OCI-LY3 (cell line): ENCODE measurements around the gene RAF1.

Experiments used
- H2AFZ ChIP-seq: fragments of 200-600, 300-600 bp; shearing (Covaris generic); 2 replicates; pipeline ENCODE4 v1.6.0; 2014; ENCODE audit warnings: antibody characterized with exemption, low read depth, low read length
- H3K27ac ChIP-seq: fragments of 200-600, 300-600 bp; sonication (generic); 2 replicates; pipeline ENCODE4 v1.5.1; 2014; ENCODE audit warnings: mild to moderate bottlenecking, low read length, moderate library complexity, mixed read lengths
- H3K27me3 ChIP-seq: fragments of 200-600, 300-600 bp; sonication (generic); 2 replicates; pipeline ENCODE4 v1.6.1; 2014; ENCODE audit warnings: low read depth, low read length, mixed read lengths
- H3K36me3 ChIP-seq: fragments of 200-600, 300-600 bp; sonication (generic); replicated peaks from 2 replicates; pipeline ENCODE3; 2014; ENCODE audit warnings: low read depth, low read length, mixed read lengths
- H3K4me1 ChIP-seq: fragments of 300-600, 200-600 bp; sonication (generic); 2 replicates; pipeline ENCODE4 v1.6.1; 2014; ENCODE audit warnings: low read length, mixed read lengths
- H3K4me2 ChIP-seq: fragments of 200-600, 300-600 bp; sonication (generic); 2 replicates; pipeline ENCODE4 v1.6.1; 2014; ENCODE audit warnings: low read length, mixed read lengths
- H3K4me3 ChIP-seq: fragments of 300-600, 200-600 bp; sonication (generic); 2 replicates; pipeline ENCODE4 v1.5.1; 2014; ENCODE audit warnings: antibody characterized with exemption, mild to moderate bottlenecking, low read length, moderate library complexity
- H3K79me2 ChIP-seq: fragments of 300-600, 200-600 bp; shearing (Covaris generic); 2 replicates; pipeline ENCODE4 v1.6.1; 2014; ENCODE audit warnings: mild to moderate bottlenecking, low read length, mixed read lengths
- H3K9ac ChIP-seq: fragments of 300-600, 200-600 bp; shearing (Covaris generic); 2 replicates; pipeline ENCODE4 v1.6.0; 2014; ENCODE audit warnings: mild to moderate bottlenecking, low read length, moderate library complexity
- H3K9me3 ChIP-seq: fragments of 200-600, 300-600 bp; shearing (Covaris generic); 2 replicates; pipeline ENCODE4 v1.6.1; 2014; ENCODE audit warnings: low read length, mixed read lengths; ENCODE audit not compliant: insufficient read depth
- H4K20me1 ChIP-seq: fragments of 200-600, 300-600 bp; sonication (generic); 2 replicates; pipeline ENCODE4 v1.6.1; 2016; ENCODE audit warnings: low read length, mixed read lengths; ENCODE audit not compliant: insufficient read depth
- EZH2phosphoT487 ChIP-seq: fragments of 200-600 bp; shearing (Covaris generic); IDR thresholded peaks from 2 replicates; pipeline ENCODE4 v1.6.1; 2018; ENCODE audit warnings: antibody characterized with exemption, mixed run types, low read depth
- TF ChIP-seq, protein P1 (sequence below): fragments of 200-600, 300-600 bp; sonication (generic); IDR thresholded peaks from 2 replicates; pipeline ENCODE4 v1.5.1; 2014; ENCODE audit warnings: antibody characterized with exemption, low read length, low read depth

Gene RAF1

DNA sequence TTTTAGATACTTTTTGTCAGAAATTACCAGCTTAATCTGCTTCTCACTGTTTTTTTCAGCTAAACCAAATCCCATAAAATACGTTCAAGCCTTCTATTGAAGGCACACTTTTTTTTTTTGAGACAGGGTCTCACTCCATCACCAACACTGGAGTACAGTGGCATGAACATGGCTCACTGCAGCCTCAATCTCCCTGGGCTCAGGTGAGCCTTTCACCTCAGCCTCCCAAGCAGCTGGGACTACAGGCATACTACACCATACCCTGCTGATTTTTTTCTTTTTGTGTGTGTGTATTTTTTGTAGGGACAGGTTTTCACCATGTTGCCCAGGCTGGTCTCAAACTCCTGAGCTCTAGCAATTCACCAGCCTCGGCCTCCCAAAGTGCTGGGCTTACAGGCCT is 3.7 kb downstream of the RAF1 start:
- peaks cover 12% of the 10 kb centered on the region for H3K4me1 ChIP-seq
- TF ChIP-seq EZH2phosphoT487, result no peak
- TF ChIP-seq, protein P1, sequence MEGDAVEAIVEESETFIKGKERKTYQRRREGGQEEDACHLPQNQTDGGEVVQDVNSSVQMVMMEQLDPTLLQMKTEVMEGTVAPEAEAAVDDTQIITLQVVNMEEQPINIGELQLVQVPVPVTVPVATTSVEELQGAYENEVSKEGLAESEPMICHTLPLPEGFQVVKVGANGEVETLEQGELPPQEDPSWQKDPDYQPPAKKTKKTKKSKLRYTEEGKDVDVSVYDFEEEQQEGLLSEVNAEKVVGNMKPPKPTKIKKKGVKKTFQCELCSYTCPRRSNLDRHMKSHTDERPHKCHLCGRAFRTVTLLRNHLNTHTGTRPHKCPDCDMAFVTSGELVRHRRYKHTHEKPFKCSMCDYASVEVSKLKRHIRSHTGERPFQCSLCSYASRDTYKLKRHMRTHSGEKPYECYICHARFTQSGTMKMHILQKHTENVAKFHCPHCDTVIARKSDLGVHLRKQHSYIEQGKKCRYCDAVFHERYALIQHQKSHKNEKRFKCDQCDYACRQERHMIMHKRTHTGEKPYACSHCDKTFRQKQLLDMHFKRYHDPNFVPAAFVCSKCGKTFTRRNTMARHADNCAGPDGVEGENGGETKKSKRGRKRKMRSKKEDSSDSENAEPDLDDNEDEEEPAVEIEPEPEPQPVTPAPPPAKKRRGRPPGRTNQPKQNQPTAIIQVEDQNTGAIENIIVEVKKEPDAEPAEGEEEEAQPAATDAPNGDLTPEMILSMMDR, result no peak
- no peak overlapping the region for H2AFZ ChIP-seq
- no peaks in the 10 kb centered on the region for H3K9me3 ChIP-seq
- no peak overlapping the region for H3K4me3 ChIP-seq
- peaks cover 7% of the 10 kb centered on the region for H3K36me3 ChIP-seq
- H3K79me2 ChIP-seq, result peaks cover 87% of the 10 kb centered on the region
- H3K9ac ChIP-seq, result no peak overlapping the region
- no peaks in the 10 kb centered on the region for H3K27me3 ChIP-seq
- peaks cover 75% of the 10 kb centered on the region for H4K20me1 ChIP-seq
- no peak overlapping the region for H3K27ac ChIP-seq
- H3K4me2 ChIP-seq, result no peak overlapping the region

DNA sequence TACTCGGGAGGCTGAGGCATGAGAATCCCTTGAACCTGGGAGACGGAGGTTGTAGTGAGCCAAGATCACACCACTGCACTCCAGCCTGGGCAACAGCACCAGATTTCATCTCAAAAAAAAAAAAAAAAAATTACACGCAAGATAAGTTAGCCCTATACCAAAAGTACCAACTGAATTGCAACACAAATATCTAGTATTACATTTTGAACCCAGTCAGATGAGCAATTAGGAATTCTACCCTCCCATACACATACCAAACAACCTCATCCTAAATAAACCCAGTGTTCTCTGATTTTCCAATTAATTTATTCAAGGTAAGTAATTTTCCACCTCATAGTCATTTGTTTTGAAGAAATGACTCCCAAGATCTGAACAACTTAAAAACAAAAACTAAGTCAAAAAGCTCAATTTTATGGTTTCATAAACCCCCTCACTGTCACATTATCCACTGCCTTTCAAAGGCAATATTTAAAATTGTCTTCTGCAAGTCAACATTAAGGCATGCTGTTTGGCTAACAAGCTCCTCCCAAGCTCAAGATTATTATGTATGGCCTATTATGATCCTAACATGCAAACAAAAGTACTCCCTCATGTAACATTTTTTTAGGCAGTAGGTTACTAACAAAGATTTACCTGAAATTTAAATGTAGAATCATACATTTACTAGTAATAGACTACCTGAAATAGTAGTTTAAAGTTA is 4.5 kb downstream of the RAF1 start:
- peaks cover 7% of the 10 kb centered on the region for H3K36me3 ChIP-seq
- no peak overlapping the region for H3K27ac ChIP-seq
- TF ChIP-seq, protein P1, result no peak
- no peak for TF ChIP-seq EZH2phosphoT487
- H3K4me1 ChIP-seq, result peaks cover 10% of the 10 kb centered on the region
- H3K4me3 ChIP-seq, result no peak overlapping the region
- no peaks in the 10 kb centered on the region for H3K27me3 ChIP-seq
- H3K4me2 ChIP-seq, result no peak overlapping the region
- no peaks in the 10 kb centered on the region for H3K9me3 ChIP-seq
- peaks cover 82% of the 10 kb centered on the region for H4K20me1 ChIP-seq
- H3K79me2 ChIP-seq, result peaks cover 94% of the 10 kb centered on the region
- H2AFZ ChIP-seq, result no peak overlapping the region
- no peak overlapping the region for H3K9ac ChIP-seq

DNA sequence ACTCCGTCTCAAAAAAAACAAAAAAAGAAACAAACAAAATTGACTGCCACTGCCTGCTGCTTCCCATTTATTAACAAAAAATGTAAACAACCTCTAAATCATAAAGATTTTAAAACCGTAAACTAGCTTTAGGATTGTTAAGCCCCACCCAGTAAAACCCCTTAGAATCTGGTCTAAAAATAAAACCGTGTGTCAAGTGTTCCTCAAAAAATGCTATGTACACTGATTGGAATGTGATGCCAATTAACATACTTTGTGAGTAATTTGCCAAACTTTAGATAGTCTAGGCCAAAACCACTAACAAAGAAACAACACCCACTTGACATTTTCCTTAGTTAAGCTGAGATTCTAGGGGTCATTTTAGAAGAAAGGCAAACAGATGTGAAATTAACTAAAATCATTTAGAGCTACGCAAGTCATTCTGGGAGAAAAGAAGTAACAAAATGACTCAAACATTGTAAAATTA is 5.3 kb downstream of the RAF1 start:
- H2AFZ ChIP-seq, result no peak overlapping the region
- peak overlapping the region; percentile 1; the same call in 1 of the 2 replicates for H3K4me2 ChIP-seq
- H3K79me2 ChIP-seq, result peaks cover 100% of the 10 kb centered on the region
- H3K4me1 ChIP-seq, result peaks cover 10% of the 10 kb centered on the region
- no peak overlapping the region for H3K4me3 ChIP-seq
- H3K27me3 ChIP-seq, result no peaks in the 10 kb centered on the region
- H4K20me1 ChIP-seq, result peaks cover 90% of the 10 kb centered on the region
- no peaks in the 10 kb centered on the region for H3K9me3 ChIP-seq
- no peak overlapping the region for H3K9ac ChIP-seq
- no peak for TF ChIP-seq EZH2phosphoT487
- TF ChIP-seq, protein P1, result no peak
- peaks cover 7% of the 10 kb centered on the region for H3K36me3 ChIP-seq
- H3K27ac ChIP-seq, result no peak overlapping the region

DNA sequence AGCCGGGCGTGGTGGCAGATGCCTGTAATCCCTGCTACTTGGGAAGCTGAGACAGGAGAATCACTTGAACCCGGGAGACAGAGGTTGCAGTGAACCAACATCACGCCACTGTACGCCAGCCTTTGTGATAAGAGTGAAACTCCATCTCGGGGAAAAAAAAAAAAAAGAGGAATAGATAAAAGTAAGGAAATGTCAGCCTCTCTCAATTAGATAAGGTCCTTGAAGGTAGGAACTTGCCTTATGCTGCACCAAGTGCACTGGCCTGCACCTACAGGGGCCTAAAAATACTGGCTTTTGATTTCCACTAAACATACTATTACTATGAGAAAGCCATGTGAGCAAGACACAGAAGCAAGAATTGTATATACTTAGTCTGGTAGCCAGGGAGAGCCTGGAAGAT is 7.1 kb downstream of the RAF1 start:
- Histone ChIP-seq H3K36me3 (peaks cover 7% of the 10 kb centered on the region), H3K4me2 (no peak overlapping the region), H3K4me1 (peaks cover 8% of the 10 kb centered on the region), H3K79me2 (peaks cover 100% of the 10 kb centered on the region), H2AFZ (no peak overlapping the region), H4K20me1 (peaks cover 93% of the 10 kb centered on the region), H3K9ac (no peak overlapping the region), H3K27ac (no peak overlapping the region), H3K27me3 (no peaks in the 10 kb centered on the region), H3K4me3 (no peak overlapping the region), H3K9me3 (no peaks in the 10 kb centered on the region)
- no peak for TF ChIP-seq EZH2phosphoT487
- TF ChIP-seq, protein P1, result no peak
